SU-DHL-6 (cell line): ENCODE measurements around the gene ANTXR1.

ENCODE experiments used
- EZH2phosphoT487 ChIP-seq: fragments of 200-600 bp; sonication (generic), shearing (Covaris generic); conservative IDR thresholded peaks from 2 replicates; pipeline ENCODE4 v1.6.1; 2018; ENCODE audit warnings: mild to moderate bottlenecking, antibody characterized with exemption, low read length, moderate library complexity, mixed read lengths
- TF ChIP-seq, protein P1 (sequence below): fragments of 200-600 bp; sonication (generic); IDR thresholded peaks from one replicate; pipeline ENCODE4 v1.5.1; 2017; ENCODE audit warnings: antibody characterized with exemption, mild to moderate bottlenecking, low read length, moderate library complexity; ENCODE audit not compliant: insufficient read depth, poor library complexity, severe bottlenecking

- TF ChIP-seq, protein P1, sequence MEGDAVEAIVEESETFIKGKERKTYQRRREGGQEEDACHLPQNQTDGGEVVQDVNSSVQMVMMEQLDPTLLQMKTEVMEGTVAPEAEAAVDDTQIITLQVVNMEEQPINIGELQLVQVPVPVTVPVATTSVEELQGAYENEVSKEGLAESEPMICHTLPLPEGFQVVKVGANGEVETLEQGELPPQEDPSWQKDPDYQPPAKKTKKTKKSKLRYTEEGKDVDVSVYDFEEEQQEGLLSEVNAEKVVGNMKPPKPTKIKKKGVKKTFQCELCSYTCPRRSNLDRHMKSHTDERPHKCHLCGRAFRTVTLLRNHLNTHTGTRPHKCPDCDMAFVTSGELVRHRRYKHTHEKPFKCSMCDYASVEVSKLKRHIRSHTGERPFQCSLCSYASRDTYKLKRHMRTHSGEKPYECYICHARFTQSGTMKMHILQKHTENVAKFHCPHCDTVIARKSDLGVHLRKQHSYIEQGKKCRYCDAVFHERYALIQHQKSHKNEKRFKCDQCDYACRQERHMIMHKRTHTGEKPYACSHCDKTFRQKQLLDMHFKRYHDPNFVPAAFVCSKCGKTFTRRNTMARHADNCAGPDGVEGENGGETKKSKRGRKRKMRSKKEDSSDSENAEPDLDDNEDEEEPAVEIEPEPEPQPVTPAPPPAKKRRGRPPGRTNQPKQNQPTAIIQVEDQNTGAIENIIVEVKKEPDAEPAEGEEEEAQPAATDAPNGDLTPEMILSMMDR, result no peak
- TF ChIP-seq EZH2phosphoT487, result no peak
Measured at GRCh38 chr2:69186614-69187013, 173.6 kb downstream of the ANTXR1 start.
